GM10266 (cell line): ENCODE data around the gene ADNP.

Experiments used
- DNase-seq: peaks from one replicate; pipeline ENCODE4 v3.0.0; 2012; ENCODE audit errors: extremely low spot score
- TF ChIP-seq, protein P1 (sequence below): IDR thresholded peaks from 2 replicates; pipeline ENCODE4 v1.5.1; 2012; ENCODE audit warnings: mild to moderate bottlenecking, low read depth; ENCODE audit not compliant: control insufficient read depth, insufficient read depth; ENCODE audit errors: missing control alignments

Gene ADNP

DNA sequence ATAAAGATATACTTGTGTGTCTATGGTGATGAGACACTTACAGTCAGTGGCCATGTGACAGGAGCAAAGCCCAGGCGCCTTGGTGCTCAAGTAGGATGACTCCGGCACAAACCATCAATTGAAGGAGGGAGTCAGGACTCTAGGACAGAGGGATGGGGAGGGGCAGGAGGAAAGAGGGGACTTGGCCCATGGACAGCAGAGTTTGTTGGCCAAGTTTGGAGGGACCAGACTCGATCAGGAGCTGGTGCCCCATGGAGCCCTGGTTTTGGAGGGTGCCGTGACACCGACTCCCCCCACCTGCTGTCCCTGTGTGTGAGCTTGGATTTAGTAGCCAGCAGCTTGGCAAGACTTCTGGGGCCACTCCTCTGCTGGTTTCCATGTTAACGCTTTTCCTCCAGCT lies 66.1 kb downstream of the ADNP start:
- TF ChIP-seq, protein P1, sequence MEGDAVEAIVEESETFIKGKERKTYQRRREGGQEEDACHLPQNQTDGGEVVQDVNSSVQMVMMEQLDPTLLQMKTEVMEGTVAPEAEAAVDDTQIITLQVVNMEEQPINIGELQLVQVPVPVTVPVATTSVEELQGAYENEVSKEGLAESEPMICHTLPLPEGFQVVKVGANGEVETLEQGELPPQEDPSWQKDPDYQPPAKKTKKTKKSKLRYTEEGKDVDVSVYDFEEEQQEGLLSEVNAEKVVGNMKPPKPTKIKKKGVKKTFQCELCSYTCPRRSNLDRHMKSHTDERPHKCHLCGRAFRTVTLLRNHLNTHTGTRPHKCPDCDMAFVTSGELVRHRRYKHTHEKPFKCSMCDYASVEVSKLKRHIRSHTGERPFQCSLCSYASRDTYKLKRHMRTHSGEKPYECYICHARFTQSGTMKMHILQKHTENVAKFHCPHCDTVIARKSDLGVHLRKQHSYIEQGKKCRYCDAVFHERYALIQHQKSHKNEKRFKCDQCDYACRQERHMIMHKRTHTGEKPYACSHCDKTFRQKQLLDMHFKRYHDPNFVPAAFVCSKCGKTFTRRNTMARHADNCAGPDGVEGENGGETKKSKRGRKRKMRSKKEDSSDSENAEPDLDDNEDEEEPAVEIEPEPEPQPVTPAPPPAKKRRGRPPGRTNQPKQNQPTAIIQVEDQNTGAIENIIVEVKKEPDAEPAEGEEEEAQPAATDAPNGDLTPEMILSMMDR, result no peak
- DNase-seq, result no peak

DNA sequence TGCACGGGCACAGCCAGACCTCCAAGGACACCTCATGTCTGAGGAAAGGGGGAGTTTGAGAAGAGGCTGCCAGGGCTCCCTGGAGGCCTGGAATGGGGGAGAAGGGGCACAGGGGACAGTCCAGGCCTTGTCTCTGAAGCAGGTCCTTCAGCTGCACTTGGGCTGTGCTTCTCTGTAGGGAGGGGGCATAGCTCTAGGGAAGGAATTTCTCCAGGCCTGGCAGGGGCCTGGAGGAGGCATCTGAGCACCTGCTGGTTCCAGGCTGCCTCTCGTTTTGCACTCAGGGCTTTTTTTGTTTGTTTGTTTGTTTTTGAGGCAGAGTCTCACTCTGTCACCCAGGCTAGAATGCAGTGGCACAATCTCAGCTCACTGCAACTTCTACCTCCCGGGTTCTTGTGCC lies 68.7 kb downstream of the ADNP start:
- no peak for DNase-seq
- TF ChIP-seq, protein P1, result no peak

DNA sequence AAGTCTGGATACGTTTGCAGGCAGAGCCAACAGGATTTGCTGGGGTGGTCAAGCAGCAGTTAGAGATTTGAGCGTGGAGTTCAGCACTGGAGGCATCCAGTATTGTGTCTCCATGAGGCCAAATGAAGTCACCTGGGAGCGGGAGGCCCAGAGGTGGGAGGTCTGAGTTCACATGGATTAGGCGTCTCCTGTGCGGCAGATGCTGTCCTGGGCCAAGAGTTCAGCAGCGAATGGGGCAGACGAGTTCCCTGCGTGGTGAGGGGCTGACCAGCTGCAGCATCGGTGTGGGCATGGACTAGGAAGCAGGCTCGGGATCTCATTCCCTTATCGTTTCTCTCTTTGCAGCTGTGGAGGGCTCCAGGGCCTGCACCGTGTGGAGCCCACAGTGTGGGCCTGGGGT lies 70.2 kb downstream of the ADNP start:
- TF ChIP-seq, protein P1, result no peak
- no peak for DNase-seq

DNA sequence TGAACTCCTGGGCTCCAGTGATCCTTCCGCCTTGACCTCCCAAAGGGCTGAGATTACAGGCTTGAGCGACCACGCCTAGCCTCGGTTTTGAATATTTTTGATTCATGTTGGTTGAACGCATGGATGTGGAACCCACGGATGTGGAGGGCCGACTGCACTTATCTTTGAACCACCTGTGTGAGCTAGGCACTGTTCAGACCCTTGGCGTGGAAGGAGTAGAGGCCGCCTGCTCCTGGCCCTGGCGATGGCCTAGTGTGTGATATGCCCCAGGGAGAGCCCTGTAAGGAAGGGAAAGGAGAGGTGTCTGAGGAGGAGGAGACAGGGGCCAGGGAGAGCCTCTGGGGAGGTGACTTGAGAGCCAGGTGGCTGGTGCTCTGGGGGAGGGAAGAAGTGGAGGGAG lies 72.1 kb downstream of the ADNP start:
- no peak for DNase-seq
- TF ChIP-seq, protein P1, result no peak

DNA sequence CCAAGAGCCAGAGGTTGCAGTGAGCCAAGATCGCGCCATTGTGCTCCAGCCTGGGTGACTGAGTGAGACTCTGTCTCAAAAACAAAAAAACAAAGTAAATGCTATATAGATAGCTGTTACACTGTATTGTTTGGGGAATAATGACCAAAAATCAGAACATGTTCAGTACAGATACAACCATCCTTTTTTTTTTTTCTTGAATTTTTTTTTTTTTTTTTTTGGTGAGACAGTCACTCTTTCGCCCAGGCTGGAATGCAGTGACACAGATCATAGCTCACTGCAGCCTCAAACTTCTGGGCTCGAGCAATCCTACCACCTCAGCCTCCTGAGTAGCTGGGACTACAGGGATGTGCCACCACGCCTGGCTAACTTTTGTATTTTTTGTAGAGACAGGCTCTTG lies 72.7 kb downstream of the ADNP start:
- TF ChIP-seq, protein P1, result no peak
- no peak for DNase-seq

DNA sequence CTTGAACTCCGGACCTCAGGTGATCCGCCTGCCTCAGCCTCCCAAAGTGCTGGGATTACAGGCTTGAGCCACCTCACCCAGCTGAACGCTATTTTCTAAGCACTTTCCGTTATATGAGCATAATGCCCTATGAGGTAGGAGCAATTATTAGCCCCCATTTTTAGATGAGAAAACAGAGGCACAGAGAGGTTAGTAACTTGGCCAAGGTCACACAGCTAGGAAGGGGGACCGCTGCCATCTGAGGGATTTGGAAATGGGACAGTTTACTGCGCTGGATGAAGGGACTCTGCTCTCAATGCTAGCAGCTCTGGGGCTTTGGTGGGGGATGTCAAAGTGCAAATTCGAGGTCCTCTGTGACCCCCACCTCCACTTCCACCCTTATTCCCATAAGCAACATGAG lies 73.9 kb downstream of the ADNP start:
- TF ChIP-seq, protein P1, result no peak
- no peak for DNase-seq

DNA sequence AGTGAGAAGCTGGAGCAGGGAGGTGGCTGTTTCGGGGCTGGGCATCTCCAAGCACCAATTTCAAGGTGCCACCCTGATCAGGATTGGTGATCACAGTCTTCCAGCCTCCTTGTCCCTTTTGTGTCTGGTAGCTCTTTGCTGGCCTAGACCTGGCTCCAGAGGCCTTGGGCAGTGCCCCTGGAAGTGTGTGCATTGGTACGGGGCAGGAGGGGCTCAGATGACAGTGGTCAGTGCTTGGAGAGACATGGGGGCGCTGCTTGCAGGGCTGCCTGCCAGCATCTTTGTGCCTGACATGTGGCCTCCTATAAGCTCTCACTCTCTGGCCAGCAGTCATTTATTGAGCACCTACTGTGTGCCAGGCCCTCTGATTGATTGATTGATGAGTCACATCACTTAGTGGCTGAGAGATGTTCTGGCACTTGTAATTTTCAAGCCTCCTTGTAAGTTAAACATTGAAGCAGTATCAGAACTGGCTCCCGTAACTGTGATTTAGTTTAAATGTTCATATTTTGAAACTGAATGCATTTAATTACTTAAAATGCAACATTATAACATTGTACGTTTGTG lies 74.7 kb downstream of the ADNP start:
- TF ChIP-seq, protein P1, result no peak
- DNase-seq, result no peak
